HEK293 (cell line): ENCODE results near the gene STOX1.

ENCODE experiments used
- TCF7L2 ChIP-seq: IDR thresholded peaks from 2 replicates; pipeline ENCODE4 v1.6.1; 2011; ENCODE audit warnings: low read depth, mild to moderate bottlenecking, inconsistent platforms, low read length, moderate library complexity, borderline replicate concordance
- TF ChIP-seq, protein P1 (sequence below): fragments of 450-650 bp; formaldehyde crosslinking; IDR thresholded peaks from 2 replicates; pipeline ENCODE4 v1.5.1; 2016; ENCODE audit warnings: missing biosample characterization, missing genetic modification characterization

- no peak for TF ChIP-seq TCF7L2
- TF ChIP-seq, protein P1, sequence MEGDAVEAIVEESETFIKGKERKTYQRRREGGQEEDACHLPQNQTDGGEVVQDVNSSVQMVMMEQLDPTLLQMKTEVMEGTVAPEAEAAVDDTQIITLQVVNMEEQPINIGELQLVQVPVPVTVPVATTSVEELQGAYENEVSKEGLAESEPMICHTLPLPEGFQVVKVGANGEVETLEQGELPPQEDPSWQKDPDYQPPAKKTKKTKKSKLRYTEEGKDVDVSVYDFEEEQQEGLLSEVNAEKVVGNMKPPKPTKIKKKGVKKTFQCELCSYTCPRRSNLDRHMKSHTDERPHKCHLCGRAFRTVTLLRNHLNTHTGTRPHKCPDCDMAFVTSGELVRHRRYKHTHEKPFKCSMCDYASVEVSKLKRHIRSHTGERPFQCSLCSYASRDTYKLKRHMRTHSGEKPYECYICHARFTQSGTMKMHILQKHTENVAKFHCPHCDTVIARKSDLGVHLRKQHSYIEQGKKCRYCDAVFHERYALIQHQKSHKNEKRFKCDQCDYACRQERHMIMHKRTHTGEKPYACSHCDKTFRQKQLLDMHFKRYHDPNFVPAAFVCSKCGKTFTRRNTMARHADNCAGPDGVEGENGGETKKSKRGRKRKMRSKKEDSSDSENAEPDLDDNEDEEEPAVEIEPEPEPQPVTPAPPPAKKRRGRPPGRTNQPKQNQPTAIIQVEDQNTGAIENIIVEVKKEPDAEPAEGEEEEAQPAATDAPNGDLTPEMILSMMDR (tag by site-specific recombination), result peak; percentile 88
These were observed 74.0 kb downstream of the STOX1 start, which contains the start of gene DDX50 for GRCh38 chr10:68901105-68901927.
